ENCODE measurements around the gene HOXB6.

DNA sequence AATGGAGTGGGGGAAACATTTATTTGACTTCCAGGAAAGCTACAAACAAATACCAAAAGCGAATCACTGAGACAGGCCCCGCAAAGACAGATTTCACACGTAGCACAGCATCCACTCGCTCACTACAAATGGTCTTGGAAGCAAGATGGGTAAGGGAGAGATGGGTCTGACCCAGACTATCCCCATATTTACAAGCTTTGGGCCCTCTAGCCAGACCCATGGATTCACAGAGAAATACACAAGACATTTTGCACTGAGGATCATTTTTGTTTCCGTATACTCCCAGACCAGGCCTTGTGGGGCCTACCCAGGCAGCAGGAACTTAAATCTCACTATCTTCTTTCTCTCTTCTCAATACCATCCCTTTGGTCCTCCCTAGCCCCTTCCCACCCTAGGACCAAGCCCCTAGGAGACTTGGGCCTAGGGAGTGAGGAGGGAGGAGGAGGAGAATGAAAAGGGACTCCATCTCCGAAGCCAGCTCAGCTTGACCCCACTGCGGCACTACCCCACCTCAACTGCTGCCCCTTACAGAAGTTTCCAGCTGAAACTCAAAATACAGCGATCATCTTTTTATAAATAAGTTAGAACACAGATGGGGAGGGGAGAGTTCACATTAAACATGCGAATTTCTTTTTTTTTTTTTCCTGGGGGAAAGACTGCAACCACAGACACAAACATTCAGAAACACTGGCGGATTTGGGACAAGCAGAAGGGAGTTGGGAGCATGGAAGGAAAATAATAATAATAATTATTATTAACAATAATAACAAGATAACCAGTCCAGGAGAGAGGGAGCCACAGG is 13.3 kb downstream of the HOXB6 start:
- TF ChIP-seq, protein P1, sequence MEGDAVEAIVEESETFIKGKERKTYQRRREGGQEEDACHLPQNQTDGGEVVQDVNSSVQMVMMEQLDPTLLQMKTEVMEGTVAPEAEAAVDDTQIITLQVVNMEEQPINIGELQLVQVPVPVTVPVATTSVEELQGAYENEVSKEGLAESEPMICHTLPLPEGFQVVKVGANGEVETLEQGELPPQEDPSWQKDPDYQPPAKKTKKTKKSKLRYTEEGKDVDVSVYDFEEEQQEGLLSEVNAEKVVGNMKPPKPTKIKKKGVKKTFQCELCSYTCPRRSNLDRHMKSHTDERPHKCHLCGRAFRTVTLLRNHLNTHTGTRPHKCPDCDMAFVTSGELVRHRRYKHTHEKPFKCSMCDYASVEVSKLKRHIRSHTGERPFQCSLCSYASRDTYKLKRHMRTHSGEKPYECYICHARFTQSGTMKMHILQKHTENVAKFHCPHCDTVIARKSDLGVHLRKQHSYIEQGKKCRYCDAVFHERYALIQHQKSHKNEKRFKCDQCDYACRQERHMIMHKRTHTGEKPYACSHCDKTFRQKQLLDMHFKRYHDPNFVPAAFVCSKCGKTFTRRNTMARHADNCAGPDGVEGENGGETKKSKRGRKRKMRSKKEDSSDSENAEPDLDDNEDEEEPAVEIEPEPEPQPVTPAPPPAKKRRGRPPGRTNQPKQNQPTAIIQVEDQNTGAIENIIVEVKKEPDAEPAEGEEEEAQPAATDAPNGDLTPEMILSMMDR (IDR thresholded peaks at IDR 0.05): no peak
- TF ChIP-seq POLR2A (IDR thresholded peaks at IDR 0.05): no peak

Measured in testis (tissue), 2 donors.